Measurements from ENCODE around the gene SPNS3.

SPNS3 gene

GRCh38 chr17:4490637-4491061, 56.9 kb downstream of the SPNS3 start:
- no peak for FAIRE-seq

GRCh38 chr17:4492721-4493561, 59.2 kb downstream of the SPNS3 start:
- FAIRE-seq, result no peak

- no peak for FAIRE-seq
Measured at GRCh38 chr17:4497101-4497824, 63.5 kb downstream of the SPNS3 start.

GRCh38 chr17:4498461-4499397, 65.0 kb downstream of the SPNS3 start, which contains the start of gene SPNS2:
Gene SPNS2 (plus strand): TSS chr17:4498881. CDS start chr17:4499048, 167 bp downstream.
- no peak for FAIRE-seq

GRCh38 chr17:4499431-4500190, 65.9 kb downstream of the SPNS3 start:
- FAIRE-seq, result no peak

GRCh38 chr17:4500191-4500571, 66.4 kb downstream of the SPNS3 start:
- no peak for FAIRE-seq

GRCh38 chr17:4501295-4501949, 67.7 kb downstream of the SPNS3 start:
- no peak for FAIRE-seq

- no peak for FAIRE-seq
Measured at GRCh38 chr17:4502466-4503154, 68.9 kb downstream of the SPNS3 start.

GRCh38 chr17:4503283-4504025, 69.7 kb downstream of the SPNS3 start:
- no peak for FAIRE-seq

- no peak for FAIRE-seq
Measured at GRCh38 chr17:4504188-4504587, 70.4 kb downstream of the SPNS3 start.

- FAIRE-seq, result no peak
Measured at GRCh38 chr17:4505187-4505586, 71.4 kb downstream of the SPNS3 start.

- FAIRE-seq, result no peak
Measured at GRCh38 chr17:4506175-4506813, 72.6 kb downstream of the SPNS3 start.

GRCh38 chr17:4506892-4507291, 73.2 kb downstream of the SPNS3 start:
- FAIRE-seq, result no peak

GRCh38 chr17:4507361-4508111, 73.8 kb downstream of the SPNS3 start:
- FAIRE-seq, result no peak

GRCh38 chr17:4508207-4508606, 74.5 kb downstream of the SPNS3 start:
- no peak for FAIRE-seq

GRCh38 chr17:4509401-4509800, 75.7 kb downstream of the SPNS3 start:
- no peak for FAIRE-seq

GRCh38 chr17:4509923-4510617, 76.3 kb downstream of the SPNS3 start:
- FAIRE-seq, result no peak

- FAIRE-seq, result no peak
Measured at GRCh38 chr17:4510618-4510941, 76.8 kb downstream of the SPNS3 start.

Data from TTC549 (cell line).